Upper lobe of right lung (tissue), 1 donor: ENCODE measurements around the gene DNAH2. TPM values are rescaled to one million over a fixed set of nuclear protein-coding genes. Genes with fewer than 3 reads are reported as not detected.
A peak's percentile ranks its signal among the peaks of the same experiment; 100 is the strongest.

Experiments used
- ATAC-seq: fragments of 200-7000 bp; cut with Tn5 transposase; one replicate; pipeline ENCODE4 v1.9.1; 2020; ENCODE audit warnings: mild to moderate bottlenecking, moderate library complexity
- DNase-seq: peaks from one replicate; pipeline ENCODE4 v3.0.0-alpha.2; 2020
- H3K27ac ChIP-seq: fragments of 200-600 bp; one replicate; pipeline ENCODE4 v1.8.0; 2022
- H3K27me3 ChIP-seq: fragments of 200-600 bp; one replicate; pipeline ENCODE4 v1.8.0; 2022; ENCODE audit warnings: mild to moderate bottlenecking
- H3K36me3 ChIP-seq: fragments of 200-600 bp; one replicate; pipeline ENCODE4 v1.8.0; 2022
- H3K4me1 ChIP-seq: fragments of 200-600 bp; one replicate; pipeline ENCODE4 v1.8.0; 2022
- H3K4me3 ChIP-seq: fragments of 200-600 bp; one replicate; pipeline ENCODE4 v1.8.0; 2022; ENCODE audit warnings: mild to moderate bottlenecking
- H3K9me3 ChIP-seq: fragments of 200-600 bp; one replicate; pipeline ENCODE4 v1.8.0; 2022
- intact Hi-C: fragments of 100-400 bp; cut with DNase I; formaldehyde crosslinking; loops from one replicate; pipeline ENCODE4 v1.11.0; 2022
- total RNA-seq: library from RNA; stranded (reverse); fragmentation: NEBNext Ultra II Directional; extraction: Animal tissue kit (Norgen Biotek cat#: 25700); gene quantifications from one replicate; pipeline ENCODE4 v1.2.1, GENCODE V29; 2021
- TF ChIP-seq, protein P1 (sequence below): fragments of 200-600 bp; IDR thresholded peaks from one replicate; pipeline ENCODE4 v1.8.0; 2022; ENCODE audit warnings: antibody characterized with exemption
- donor health status: DM: no; HTN: yes; CAD: no; lungs with severe emphysema.

The DNAH2 gene
- total RNA-seq, 1 donor from 2014 or later: 0.58 TPM

- no peaks in the 10 kb centered on the region for H3K27me3 ChIP-seq
- no peak overlapping the region for H3K4me3 ChIP-seq
- no peak overlapping the region for H3K27ac ChIP-seq
- intact Hi-C loops: no loop called here
- peaks cover 23% of the 10 kb centered on the region for H3K4me1 ChIP-seq
- no peak for DNase-seq
- no peaks in the 10 kb centered on the region for H3K9me3 ChIP-seq
- peaks cover 14% of the 10 kb centered on the region for H3K36me3 ChIP-seq
- TF ChIP-seq, protein P1, sequence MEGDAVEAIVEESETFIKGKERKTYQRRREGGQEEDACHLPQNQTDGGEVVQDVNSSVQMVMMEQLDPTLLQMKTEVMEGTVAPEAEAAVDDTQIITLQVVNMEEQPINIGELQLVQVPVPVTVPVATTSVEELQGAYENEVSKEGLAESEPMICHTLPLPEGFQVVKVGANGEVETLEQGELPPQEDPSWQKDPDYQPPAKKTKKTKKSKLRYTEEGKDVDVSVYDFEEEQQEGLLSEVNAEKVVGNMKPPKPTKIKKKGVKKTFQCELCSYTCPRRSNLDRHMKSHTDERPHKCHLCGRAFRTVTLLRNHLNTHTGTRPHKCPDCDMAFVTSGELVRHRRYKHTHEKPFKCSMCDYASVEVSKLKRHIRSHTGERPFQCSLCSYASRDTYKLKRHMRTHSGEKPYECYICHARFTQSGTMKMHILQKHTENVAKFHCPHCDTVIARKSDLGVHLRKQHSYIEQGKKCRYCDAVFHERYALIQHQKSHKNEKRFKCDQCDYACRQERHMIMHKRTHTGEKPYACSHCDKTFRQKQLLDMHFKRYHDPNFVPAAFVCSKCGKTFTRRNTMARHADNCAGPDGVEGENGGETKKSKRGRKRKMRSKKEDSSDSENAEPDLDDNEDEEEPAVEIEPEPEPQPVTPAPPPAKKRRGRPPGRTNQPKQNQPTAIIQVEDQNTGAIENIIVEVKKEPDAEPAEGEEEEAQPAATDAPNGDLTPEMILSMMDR: no peak
- ATAC-seq: no peak
Observed at GRCh38 chr17:7878234-7878633, 160.7 kb downstream of the DNAH2 start.

DNA sequence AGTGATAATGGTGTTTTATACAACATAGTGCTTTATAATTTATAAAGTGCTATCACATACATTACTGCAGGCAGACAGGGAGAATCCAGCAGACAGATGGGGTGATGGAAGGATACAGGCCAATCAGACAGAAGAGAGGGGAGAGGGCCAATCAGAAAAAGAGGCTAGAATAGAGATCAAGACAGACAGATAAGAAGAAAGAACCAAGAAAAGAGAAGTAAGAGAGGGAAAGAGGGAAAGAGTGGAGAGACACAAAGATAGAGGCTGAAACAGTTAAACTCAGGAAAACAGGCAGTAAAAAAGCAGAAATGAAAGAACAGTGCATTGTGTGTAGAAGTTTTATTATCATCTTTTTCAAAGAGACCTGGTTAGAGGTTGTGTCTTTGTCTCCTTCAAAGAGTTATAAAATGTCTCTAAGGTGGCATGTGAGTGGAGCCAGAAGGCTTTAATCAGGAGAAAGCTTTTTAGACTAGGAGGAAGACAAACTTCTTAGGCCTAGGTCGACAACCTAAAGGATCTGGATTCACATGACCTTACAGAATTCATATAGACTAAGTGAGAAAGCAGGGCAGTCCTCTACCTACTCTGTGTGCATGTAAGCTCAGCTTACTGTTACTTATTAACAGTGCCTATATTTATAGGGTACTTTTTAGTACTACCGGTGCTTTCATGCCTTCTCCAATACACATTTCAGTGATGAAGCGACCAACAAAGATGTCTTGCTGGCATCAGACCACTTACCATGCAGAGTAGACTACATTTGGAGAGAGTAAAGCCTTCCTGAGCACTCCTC, 162.7 kb downstream of the DNAH2 start:
- TF ChIP-seq, protein P1: no peak
- peak overlapping the region; percentile 3 for H3K27ac ChIP-seq
- intact Hi-C loops: no loop called here

GRCh38 chr17:7881276-7882054, 163.9 kb downstream of the DNAH2 start:
- no peak for ATAC-seq
- intact Hi-C loops: no loop called here
- H3K4me1 ChIP-seq: peaks cover 33% of the 10 kb centered on the region
- H3K4me3 ChIP-seq: no peak overlapping the region
- no peak for DNase-seq
- TF ChIP-seq, protein P1: no peak
- peaks cover 10% of the 10 kb centered on the region for H3K36me3 ChIP-seq
- no peak overlapping the region for H3K27ac ChIP-seq
- no peaks in the 10 kb centered on the region for H3K27me3 ChIP-seq
- no peaks in the 10 kb centered on the region for H3K9me3 ChIP-seq

More for the DNA sequence above, 162.7 kb downstream of the DNAH2 start:
- no peak overlapping the region for H3K4me3 ChIP-seq
- peaks cover 29% of the 10 kb centered on the region for H3K4me1 ChIP-seq
- DNase-seq: no peak
- H3K36me3 ChIP-seq: peaks cover 10% of the 10 kb centered on the region
- H3K27me3 ChIP-seq: no peaks in the 10 kb centered on the region
- no peaks in the 10 kb centered on the region for H3K9me3 ChIP-seq
- no peak for ATAC-seq

GRCh38 chr17:7882068-7882467, 164.5 kb downstream of the DNAH2 start:
- Histone ChIP-seq H3K4me3 (no peak overlapping the region), H3K27me3 (no peaks in the 10 kb centered on the region), H3K36me3 (peaks cover 10% of the 10 kb centered on the region), H3K9me3 (no peaks in the 10 kb centered on the region), H3K27ac (no peak overlapping the region), H3K4me1 (peaks cover 39% of the 10 kb centered on the region)
- ATAC-seq (no peak), DNase-seq (no peak)
- intact Hi-C loops: no loop called here
- TF ChIP-seq, protein P1: no peak

GRCh38 chr17:7882629-7883028, 165.1 kb downstream of the DNAH2 start:
- intact Hi-C loops: no loop called here
- Histone ChIP-seq H3K9me3 (no peaks in the 10 kb centered on the region), H3K27ac (peak overlapping the region; percentile 30), H3K36me3 (peaks cover 10% of the 10 kb centered on the region), H3K4me1 (peaks cover 42% of the 10 kb centered on the region), H3K27me3 (no peaks in the 10 kb centered on the region), H3K4me3 (no peak overlapping the region)
- TF ChIP-seq, protein P1: no peak
- ATAC-seq (no peak), DNase-seq (no peak)

Other genes with a start within 250 kb of the DNAH2 start
- gene ZBTB4, start 238.1 kb upstream of the DNAH2 start, total RNA-seq: 84.7 TPM
- gene SLC35G6, start 236.3 kb upstream of the DNAH2 start, total RNA-seq: not detected
- 105 TPM for gene POLR2A, start 233.4 kb upstream of the DNAH2 start, total RNA-seq
- 75.7 TPM for gene TNFSF12, start 168.7 kb upstream of the DNAH2 start, total RNA-seq
- gene TNFSF13, start 159.0 kb upstream of the DNAH2 start, total RNA-seq: 101 TPM
- gene SENP3, start 155.8 kb upstream of the DNAH2 start, total RNA-seq: 57.6 TPM
- 398 TPM for gene CD68, start 138.1 kb upstream of the DNAH2 start, total RNA-seq
- gene MPDU1, start 133.9 kb upstream of the DNAH2 start, total RNA-seq: 58.2 TPM
- 0.67 TPM for gene SOX15, start 127.7 kb upstream of the DNAH2 start, total RNA-seq
- gene FXR2, start 102.8 kb upstream of the DNAH2 start, total RNA-seq: 39.3 TPM
- 81.7 TPM for gene SAT2, start 89.9 kb upstream of the DNAH2 start, total RNA-seq
- 0.87 TPM for gene SHBG, start 87.6 kb upstream of the DNAH2 start, total RNA-seq
- gene ATP1B2, start 66.8 kb upstream of the DNAH2 start, total RNA-seq: 4.8 TPM
- gene TP53, start 30.3 kb upstream of the DNAH2 start, total RNA-seq: 41.7 TPM
- gene WRAP53, start 29.3 kb upstream of the DNAH2 start, total RNA-seq: 5.7 TPM
- gene EFNB3, start 12.5 kb upstream of the DNAH2 start, total RNA-seq: 0.32 TPM
- gene KDM6B, start 116.5 kb downstream of the DNAH2 start, total RNA-seq: 48.3 TPM
- gene TMEM88, start 137.3 kb downstream of the DNAH2 start, total RNA-seq: 10.7 TPM
- 58.7 TPM for gene NAA38, start 139.8 kb downstream of the DNAH2 start, total RNA-seq
- 7.2 TPM for gene CYB5D1, start 140.3 kb downstream of the DNAH2 start, total RNA-seq
- gene CHD3, start 171.0 kb downstream of the DNAH2 start, total RNA-seq: 93.0 TPM
- gene RNF227, start 198.5 kb downstream of the DNAH2 start, total RNA-seq: 8.0 TPM
- gene KCNAB3, start 212.1 kb downstream of the DNAH2 start, total RNA-seq: 5.9 TPM
- gene TRAPPC1, start 214.2 kb downstream of the DNAH2 start, total RNA-seq: 135 TPM
- gene CNTROB, start 214.5 kb downstream of the DNAH2 start, total RNA-seq: 62.7 TPM